GM20431 (cell line): ENCODE measurements around the gene NRSN2.
"Not testable (repeated sequence)": the region's sequence is repeated elsewhere in the genome, so short reads cannot be mapped to it uniquely, and the experiment has no call there.

Experiments
- in situ Hi-C: fragments of 300-500 bp; cut with MseI, MboI; formaldehyde crosslinking; loops from one replicate; pipeline ENCODE4 v1.15.0; 2020; ENCODE audit warnings: low sequenced_read_pairs; ENCODE audit not compliant: unreplicated experiment

NRSN2 gene

GRCh38 chr20:324177-325044 lies 22.5 kb upstream of the NRSN2 start:
- in situ Hi-C loops: no loop called here

GRCh38 chr20:325045-325888 lies 21.6 kb upstream of the NRSN2 start, which contains the start of gene SOX12:
SOX12 (plus strand) TSS chr20:325552; CDS start chr20:325925, 373 bp downstream.
- in situ Hi-C loops: no loop called here

- in situ Hi-C loops: no loop called here
Measured at GRCh38 chr20:325889-326644, 20.8 kb upstream of the NRSN2 start.

- in situ Hi-C loops: no loop called here
Measured at GRCh38 chr20:326645-327185, 20.2 kb upstream of the NRSN2 start.

GRCh38 chr20:327186-328026 lies 19.5 kb upstream of the NRSN2 start:
- in situ Hi-C loops: no loop called here

DNA sequence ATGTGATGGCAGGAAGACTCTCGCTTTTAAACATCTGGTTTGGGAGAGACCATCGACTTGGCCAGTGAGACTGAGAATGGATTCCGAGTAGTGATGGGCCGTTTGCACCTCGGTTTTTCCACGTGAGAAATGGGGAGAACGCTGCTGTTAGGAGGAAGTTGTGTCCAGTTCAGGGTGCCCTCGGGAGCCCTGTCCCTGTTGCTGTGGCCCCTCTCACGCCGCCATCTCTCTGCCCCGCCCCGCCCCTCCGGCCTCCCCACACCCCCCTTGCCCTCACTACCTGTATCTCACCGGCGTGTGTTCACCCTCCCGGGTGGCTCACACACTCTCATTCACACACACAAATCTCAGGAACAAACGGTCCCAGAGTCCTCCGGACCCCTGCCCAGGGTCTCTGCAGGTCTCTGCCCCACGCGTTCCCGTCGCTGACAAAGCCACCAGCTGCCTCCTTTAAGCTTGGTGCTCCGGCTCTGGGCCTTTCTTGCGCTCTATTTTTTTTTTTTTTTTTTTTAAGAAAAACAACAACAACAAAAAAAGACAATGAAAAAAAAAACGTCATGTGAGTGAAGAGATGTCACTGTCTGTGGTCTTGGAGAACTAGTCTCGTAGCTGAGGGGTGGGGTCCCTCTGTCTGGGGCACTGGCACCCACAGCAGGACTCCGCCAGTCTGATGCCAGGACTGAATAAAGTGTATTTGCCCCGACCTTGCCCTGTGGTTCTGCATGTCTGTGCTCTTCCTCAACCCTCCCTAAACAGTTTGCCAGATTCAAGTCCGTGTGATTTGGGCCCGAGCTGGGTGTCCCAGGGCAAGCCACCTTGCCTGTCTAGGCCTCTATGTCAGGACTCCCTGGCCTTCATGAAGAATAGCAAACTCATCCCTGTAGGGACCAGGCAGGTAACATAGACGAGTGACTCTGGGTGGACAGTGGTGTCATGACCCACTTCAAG lies 18.6 kb upstream of the NRSN2 start:
- in situ Hi-C loops: no loop called here

- in situ Hi-C loops: no loop called here
Measured at GRCh38 chr20:328975-329695, 17.8 kb upstream of the NRSN2 start.

DNA sequence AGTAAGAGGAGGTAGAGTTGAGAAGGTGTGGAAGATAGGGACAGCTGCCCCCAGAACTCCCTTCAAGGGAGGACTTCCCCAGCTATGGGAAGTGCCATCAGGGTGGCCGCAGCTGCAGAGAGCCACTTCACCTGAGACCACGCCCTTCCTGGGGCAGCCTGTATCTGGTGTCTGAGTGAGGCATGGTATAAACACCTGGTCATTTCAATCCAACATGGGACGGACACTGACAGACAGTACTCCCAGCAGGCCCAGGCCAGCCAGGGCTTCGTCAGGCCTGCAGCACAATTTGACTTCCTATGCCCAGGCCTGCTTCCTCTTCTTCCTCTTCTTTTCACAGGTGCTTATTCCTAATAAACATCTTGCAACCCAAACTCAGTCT lies 17.1 kb upstream of the NRSN2 start:
- in situ Hi-C loops: no loop called here

DNA sequence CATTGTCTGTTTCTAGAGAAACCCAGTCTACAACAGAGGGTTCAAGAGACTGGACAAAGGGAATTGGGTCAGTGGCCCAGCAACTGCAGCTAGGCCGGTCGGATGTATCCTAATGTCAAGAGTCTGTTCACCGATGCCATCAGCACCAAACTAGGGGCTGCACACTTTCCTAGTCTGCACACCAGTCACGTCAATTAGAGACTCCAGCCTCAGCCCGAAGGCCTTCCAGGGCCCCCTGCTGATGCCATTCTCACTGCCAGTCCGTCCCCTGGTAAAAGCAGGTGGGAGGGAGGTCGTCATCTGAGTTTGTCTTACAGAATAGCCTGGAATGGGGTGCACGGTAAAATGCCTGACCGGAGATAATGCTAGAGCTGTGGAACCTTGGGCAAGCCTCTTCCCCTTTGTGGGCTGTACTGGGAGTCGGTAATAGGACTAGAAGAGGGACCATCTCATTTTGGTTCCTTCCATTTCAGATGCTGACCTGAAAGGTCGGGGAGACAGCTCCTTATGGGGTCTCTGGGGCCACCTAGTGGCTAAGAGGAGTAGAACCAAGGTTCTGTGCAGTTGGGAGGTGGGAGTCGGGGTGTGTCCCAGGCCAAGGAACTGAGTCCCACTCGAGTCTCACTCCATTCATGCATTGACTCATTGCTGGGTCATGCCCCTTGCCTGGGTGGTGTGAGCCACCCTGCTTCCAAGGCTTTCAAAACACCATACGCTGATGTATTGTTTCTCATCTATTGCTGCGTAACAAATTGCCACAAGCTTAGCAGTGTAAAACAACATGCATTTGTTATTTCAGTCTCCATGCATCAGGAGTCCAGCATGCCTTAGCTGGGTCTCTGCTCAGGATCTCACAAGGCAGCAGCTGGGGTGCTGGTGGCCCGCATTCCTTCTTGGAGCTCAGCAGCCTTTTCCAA lies 16.4 kb upstream of the NRSN2 start:
- in situ Hi-C loops: no loop called here

DNA sequence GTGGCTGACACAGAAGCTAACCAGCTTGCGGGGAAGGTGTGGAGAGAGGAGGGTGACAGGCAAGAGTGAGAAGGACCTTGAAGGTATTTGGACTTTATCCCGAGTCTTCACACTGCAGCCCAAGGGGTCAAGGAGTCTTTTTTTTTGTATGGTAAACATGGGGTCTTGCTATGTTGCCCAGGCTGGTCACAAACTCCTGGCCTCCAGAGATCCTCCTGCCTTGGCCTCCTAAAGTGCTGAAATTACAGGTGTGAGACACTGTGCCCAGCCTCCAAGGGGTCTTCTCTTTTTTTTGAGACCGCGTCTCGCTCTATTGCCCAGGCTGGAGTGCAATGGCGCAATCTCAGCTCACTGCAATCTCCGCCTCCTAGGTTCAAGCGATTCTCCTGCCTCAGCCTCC lies 12.3 kb upstream of the NRSN2 start:
- in situ Hi-C loops: no loop called here

DNA sequence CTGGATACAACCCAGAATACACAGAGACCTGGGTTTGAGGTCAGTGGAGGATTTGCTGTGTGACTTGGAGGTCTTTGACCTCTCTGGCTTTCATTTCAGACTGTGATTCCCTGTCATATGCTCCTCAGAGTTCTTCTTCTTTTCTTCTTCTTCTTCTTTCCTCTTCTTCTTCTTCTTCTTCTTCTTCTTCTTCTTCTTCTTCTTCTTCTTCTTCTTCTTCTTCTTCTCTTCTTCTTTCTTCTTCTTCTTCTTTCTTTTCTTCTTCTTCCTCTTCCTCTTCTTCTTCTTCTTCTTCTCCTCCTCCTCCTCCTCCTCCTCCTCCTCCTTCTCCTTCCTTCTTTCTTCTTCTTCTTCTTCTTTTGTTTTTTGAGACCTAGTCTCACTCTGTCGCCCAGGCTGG lies 10.9 kb upstream of the NRSN2 start:
- in situ Hi-C loops: not testable (repeated sequence)

DNA sequence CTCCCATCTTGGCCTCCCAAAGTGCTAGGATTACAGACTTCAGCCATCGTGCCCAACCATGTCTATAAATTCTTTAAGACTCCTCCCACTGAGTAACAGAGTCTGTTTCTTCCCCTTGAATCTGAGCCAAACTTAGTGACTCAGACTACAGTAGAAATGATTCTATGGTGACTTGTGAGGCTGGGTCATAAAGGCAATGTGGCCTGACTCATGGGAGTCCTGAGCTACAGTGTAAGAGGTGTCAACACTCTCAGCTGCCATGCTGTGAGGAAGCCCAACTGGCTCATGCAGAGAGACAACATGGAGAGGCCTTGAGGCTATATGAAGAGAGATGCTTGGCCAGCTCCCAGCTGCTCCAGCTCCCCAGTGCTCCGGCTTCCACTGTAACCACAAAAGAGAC lies 5.2 kb upstream of the NRSN2 start:
- in situ Hi-C loops: no loop called here

GRCh38 chr20:343107-343506 lies 3.8 kb upstream of the NRSN2 start:
- in situ Hi-C loops: no loop called here

DNA sequence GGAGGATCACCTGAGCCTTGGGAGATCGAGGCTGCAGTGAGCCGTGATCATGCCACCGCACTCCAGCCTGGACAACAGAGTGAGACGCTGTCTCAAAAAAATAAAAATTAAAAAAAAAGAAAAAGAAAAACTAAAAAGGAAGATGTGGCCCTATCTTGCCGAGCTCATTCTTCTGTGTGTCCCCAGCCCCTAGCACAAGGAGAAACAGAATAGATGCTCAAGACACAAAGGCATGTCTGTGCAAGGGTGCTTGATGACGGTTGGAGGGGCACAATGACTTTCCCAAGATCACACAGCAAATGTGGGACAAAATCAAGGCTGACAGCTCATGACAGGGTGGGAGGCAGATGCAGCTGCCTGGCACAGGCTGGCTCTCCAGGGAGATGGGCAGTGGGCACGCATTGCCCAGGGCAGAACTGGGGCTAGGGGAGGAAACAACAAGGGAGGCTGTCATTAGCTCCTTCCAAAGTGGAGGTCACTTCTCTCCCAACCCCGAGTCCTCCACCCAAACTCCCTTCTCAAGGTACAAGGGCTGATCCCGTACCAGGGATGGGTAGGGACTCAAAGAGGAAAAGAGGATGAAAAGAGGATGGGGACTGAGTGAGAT lies 775 bp upstream of the NRSN2 start:
- in situ Hi-C loops: no loop called here

GRCh38 chr20:347317-347639 lies 367 bp downstream of the NRSN2 start:
- in situ Hi-C loops: no loop called here
